Erythroblast (primary cell): ENCODE data around the gene EIF2B5.
"Not testable (repeated sequence)": the region's sequence is repeated elsewhere in the genome, so short reads cannot be mapped to it uniquely, and the experiment has no call there.

ENCODE experiments used
- DNase-seq, 2 experiments: peaks; one replicate each; lab custom pipeline; 2025; lab: John Stamatoyannopoulos, UW
- GATA1 ChIP-seq: IDR thresholded peaks from 2 replicates; pipeline ENCODE4 v1.6.1; 2011; ENCODE audit warnings: low read depth, mild to moderate bottlenecking, control low read depth, low read length, moderate library complexity
- POLR2A ChIP-seq: IDR thresholded peaks from 2 replicates; pipeline ENCODE4 v1.6.1; 2011; ENCODE audit warnings: mild to moderate bottlenecking, low read length

The EIF2B5 gene

DNA sequence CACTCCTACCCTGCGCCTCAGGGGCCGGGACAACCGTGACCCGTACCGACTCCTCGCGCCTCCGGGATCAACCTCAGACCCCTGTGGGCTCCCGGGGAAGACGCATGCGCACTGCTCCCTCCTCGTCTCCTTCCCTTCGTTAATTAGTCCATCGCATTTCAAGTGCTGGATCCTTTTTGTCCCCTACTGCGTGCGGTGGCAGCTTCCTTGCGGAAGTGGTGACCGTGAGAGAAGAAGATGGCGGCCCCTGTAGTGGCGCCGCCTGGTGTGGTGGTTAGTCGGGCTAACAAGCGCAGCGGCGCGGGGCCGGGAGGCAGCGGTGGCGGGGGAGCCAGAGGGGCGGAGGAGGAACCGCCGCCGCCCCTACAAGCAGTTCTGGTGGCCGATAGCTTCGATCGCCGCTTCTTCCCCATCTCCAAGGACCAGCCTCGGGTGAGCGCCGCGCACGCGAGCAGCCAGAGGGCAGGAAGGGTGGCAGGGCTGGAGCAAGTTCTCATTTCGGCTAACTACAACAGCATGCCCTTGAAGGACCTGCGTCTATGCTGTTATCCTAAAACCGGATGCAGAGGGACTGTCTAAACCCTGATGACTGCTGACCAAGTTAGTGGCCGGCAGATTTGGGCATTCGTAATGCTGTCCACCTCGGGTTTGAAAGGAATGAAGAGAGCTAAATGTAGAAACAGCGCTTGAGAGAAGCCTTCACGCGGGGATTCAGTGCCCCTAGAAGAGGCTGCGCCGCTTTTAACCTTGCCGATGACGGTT, at the start of gene EIF2B5:
EIF2B5 (plus strand) TSS at position 210 of the 762 bp plus-strand sequence; CDS start at position 238, 28 bp downstream.
- DNase-seq, result peak; percentile 92 to 94
- TF ChIP-seq POLR2A, result peak; percentile 91
- TF ChIP-seq GATA1, result no peak

DNA sequence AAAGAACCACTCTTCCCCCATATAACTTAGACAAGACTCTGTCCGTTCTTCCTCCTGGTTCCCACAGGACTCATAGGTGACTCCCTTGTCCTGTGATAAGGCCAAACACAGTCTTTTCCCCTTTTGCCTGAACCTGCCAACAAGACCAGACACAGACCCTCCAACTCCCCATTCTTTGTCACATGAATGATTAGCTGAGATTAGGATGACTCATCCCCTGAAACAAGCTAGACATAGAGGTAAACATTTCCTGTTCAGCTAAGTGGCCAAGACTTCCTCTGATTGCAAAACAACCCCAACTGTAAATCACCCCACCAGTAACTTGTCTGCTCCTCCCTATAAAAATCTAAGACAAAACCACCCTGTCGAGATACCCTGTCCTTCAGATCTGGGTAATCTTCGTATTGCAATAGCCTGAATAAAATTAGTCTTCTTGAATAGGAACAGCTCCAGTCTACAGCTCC, 49.7 kb upstream of the EIF2B5 start:
- peak in 1 of 2 experiments; percentile 3 for DNase-seq

DNA sequence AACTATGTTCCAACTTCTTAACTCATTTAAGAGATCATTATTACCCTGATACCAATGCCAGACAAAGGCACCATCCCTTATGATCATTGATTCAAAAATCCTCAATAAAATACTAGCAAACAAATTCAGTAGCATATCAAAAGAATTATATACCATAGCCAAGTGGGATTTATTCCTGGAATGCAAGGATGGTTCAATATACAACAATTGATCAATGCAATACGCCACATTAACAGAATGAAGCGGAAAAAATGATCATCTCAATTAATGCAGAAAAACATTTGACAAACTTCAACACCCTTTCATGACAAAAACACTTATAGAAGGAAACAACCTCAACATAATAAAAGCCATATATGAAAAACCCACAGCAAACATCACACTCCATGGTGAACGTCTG, 43.0 kb upstream of the EIF2B5 start:
- TF ChIP-seq GATA1, result no peak
- TF ChIP-seq POLR2A, result no peak
- DNase-seq, result peak in 1 of 2 experiments; percentile 22

More for the DNA sequence above, 49.7 kb upstream of the EIF2B5 start:
- TF ChIP-seq POLR2A (no peak), GATA1 (no peak)

DNA sequence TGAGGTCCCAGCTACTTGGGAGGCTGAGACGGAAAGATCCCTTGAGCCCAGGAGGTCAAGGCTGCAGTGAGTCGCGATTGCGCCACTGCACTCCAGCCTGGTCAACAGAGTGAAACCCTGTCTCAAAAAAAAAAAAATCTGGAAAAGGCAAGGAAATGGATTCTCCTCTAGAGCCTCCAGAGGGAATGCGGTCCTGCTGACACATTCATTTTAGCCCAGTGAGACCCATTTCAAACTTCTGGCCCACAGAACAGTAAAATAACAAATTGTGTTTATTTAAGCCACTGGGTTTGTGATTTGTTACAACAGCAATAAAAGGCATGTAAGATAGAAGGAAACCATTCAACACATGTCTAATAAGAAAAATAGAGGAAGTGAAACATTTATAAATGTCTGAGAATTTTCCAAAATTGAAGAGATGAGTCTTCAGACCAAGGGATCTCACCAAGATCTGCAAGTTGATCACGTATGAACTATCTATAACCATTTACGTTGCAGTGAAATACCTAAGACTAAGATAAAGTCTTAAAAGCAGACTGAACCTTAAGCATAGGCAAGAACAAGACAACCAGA, 38.3 kb upstream of the EIF2B5 start, which contains the start of gene HTR3E:
HTR3E (plus strand) TSS at position 254 of the 573 bp plus-strand sequence. CDS start 466 bp downstream, outside the sequence.
- TF ChIP-seq POLR2A (no peak), GATA1 (no peak)
- no peak for DNase-seq

DNA sequence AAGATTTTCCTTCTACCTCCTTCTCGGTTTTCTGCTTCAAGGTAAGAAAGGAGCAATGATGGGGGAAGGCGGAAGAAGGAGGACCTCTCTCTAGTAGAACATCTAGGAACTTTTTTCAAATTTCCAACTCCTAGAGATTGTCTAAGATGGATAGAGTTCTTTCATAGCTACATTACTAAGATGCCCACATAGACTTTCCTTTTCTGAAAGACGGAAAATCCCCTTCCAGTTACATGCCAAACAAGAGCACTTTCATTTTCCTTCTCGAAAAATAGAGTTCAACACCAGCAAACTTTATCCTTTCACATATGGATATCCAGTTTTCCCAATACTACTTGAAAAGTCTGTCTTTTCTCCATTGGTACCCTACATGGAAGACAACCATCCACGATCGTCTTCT, 37.6 kb upstream of the EIF2B5 start:
- TF ChIP-seq GATA1, result no peak
- TF ChIP-seq POLR2A, result no peak
- DNase-seq, result no peak

DNA sequence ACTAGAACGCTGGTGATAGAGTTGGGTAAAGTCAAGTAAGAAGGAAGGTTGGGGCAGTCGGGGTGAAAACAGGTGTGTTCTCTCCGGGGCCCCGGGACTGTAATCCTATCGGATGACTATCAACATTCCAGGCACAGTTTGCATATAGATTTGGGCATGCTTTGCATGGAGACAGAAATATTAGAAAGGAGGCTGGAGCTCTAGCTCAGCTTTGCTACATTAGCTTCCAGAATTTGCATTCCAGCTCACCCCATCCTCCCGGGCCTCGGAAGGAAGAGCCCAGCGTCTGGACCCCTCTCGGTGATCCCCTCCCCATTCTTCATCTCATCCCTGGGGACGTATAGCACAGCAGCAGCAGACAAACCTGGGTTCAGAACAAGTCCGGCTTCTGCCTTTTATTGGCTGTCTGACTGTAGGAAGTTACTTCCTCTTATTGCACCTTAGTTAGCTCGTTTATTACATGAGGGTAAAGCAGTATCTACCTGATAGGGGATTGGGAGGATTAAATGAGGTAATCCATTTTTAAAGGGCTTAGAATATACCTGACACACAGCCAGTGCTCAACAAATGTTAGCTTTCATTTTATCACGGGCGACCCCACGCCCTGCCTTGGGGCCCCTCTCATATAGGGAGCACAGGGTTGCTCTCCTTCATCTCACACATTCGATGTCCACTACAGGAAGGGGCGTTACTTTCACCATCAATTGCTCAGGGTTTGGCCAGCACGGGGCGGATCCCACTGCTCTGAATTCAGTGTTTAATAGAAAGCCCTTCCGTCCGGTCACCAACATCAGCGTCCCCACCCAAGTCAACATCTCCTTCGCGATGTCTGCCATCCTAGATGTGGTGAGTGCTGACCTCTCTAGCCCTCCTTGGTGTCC, 35.1 kb upstream of the EIF2B5 start:
- no peak for DNase-seq
- no peak for TF ChIP-seq POLR2A
- TF ChIP-seq GATA1, result no peak

DNA sequence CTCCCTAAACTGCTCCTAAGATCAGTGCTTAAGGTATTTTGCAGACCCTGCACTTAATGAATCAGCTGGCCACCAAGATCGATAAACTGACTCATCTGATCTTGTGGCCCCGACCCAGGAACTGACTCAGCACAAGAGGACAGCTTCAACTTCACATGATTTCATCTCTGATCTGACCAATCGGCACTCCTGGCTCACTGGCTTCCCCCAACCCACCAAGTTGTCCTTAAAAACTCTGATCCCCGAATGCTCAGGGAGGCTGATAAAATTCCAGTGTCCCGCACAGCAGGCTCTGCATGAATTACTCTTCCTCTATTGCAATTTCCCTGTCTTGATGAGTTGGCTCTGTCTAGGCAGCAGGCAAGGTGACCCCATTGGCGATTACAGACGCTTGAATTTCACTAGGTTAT, 24.8 kb upstream of the EIF2B5 start:
- TF ChIP-seq GATA1 (no peak), POLR2A (no peak)
- DNase-seq, result peak; percentile 21 to 42

DNA sequence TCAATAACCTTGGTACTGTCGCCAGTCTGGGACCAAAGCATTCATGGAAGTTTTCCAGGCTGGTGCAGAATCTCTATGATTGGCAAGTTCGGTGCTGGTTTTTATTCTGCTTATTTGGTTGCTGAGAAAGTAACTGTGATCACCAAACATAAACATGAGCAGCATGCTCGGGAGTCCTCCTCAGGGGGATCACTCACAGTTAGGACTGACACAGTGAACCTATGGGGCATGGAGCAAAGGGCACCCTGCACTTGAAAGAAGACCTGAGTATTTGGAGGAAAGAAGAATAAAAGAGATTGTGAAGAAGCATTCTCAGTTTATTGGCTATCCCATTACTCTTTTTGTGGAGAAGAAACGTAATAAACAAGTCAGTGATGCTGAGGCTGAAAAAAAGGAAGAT, 19.1 kb upstream of the EIF2B5 start:
- TF ChIP-seq GATA1 (no peak), POLR2A (no peak)
- DNase-seq, result no peak

DNA sequence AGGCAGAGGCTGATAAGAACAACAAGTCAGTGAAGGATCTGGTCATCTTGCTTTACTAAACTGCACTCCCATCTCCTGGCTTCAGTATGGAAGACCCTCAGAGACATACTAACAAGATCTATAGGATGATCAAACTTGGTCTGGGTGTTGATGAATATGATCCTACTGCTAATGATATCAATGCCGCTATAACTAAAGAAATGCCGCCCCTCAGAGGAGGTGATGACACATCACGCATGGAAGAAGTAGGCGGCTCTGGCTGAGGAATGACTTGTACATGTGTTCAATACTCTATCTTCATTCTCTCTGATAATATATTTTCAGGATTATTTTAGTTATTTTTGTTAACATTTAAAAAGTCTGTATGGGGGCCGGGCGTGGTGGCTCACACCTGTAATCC, 17.5 kb upstream of the EIF2B5 start:
- peak; percentile 38 to 45 for DNase-seq
- TF ChIP-seq POLR2A (no peak), GATA1 (no peak)

DNA sequence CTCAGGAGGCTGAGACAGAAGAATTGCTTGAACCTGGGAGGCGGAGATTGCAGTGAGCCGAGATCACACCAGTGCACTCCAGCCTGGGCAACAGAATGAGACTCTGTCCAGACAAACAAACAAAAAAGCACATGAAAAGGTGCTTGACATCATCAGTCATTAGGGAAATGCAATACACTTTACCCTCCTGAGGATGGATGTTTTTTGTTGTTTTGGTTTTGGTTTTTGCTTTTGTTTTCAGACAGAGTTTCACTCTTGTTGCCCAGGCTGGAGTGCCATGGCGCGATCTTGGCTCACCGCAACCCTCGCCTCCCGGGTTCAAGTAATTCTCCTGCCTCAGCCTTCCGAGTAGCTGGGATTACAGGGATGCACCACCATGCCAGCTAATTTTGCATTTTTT, 14.1 kb upstream of the EIF2B5 start:
- not testable (repeated sequence) for DNase-seq

DNA sequence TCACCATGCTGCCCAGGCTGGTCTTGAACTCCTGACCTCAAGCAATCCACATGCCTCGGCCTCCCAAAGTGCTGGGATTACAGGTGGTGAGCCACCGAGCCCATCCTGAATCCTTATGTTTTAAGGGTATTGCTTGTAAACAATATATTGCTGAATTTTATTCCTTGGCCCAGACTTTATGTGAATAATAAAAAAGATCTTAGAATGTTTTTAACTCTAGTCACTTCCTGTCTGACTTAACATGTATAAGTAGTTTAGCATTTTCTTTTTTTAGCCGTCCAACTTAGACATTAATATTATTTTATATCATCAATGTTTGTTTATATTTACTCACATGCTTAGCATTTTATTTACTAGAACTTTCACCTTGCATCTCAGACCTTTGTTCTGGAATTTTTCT, 9.2 kb upstream of the EIF2B5 start:
- TF ChIP-seq GATA1 (no peak), POLR2A (no peak)
- no peak for DNase-seq

DNA sequence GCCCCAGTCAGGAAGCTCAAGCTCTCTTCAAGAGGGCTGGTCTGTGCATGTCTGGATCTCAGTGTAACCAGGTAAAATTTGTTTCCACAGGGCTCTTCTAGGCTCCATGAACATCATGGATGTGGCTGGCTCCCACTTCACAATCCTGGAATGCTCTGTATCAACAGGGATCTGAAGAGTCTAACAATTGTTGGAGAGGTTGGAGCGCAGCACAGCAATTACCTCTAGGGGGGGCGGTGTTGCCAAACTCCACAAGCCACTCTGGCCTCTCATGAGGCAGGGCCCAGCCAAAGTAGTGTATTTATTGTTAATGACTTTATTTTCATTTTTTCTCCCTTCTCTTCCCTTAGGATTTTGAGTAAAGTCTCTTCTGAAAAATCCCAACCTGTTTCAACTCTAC, 6.1 kb upstream of the EIF2B5 start:
- DNase-seq, result peak; percentile 44 to 57
- TF ChIP-seq GATA1, result no peak
- no peak for TF ChIP-seq POLR2A

DNA sequence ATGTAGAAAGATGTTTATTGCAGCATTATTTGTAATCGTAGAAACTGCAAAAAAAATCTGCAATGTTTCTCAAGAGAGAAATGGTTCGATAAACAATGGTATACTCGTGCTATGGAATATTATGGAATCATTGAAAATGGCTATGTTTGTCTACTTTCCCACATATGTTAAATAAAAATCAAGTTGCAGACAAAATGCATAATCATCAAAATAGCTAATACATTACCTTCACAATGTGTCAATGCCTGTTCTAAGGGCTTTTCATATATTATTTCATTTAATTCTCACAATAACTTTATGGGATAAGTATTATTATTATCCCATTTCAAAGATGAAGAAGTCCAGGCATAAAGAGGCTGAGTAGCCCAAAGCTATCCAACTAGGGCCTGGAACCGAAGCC, 2.2 kb upstream of the EIF2B5 start:
- TF ChIP-seq GATA1 (no peak), POLR2A (no peak)
- no peak for DNase-seq
